Activated CD8-positive, alpha-beta memory T cell treated with anti-CD3 and anti-CD28 coated beads, Interleukin-2, amount 50 U/mL, for 24 hours (primary cell): ENCODE measurements around the gene RSPH1.

Experiments
- DNase-seq: peaks from one replicate; pipeline ENCODE4 v3.0.0-alpha.2; 2020; ENCODE audit errors: extremely low read depth

Gene RSPH1

GRCh38 chr21:42447182-42447581, 48.8 kb downstream of the RSPH1 start:
- DNase-seq, result no peak

GRCh38 chr21:42446531-42446930, 49.5 kb downstream of the RSPH1 start:
- no peak for DNase-seq

GRCh38 chr21:42445311-42445710, 50.7 kb downstream of the RSPH1 start:
- no peak for DNase-seq

GRCh38 chr21:42444745-42445059, 51.3 kb downstream of the RSPH1 start:
- no peak for DNase-seq

GRCh38 chr21:42443876-42444744, 51.9 kb downstream of the RSPH1 start:
- DNase-seq, result no peak

GRCh38 chr21:42443181-42443785, 52.7 kb downstream of the RSPH1 start:
- DNase-seq, result no peak

- DNase-seq, result no peak
Measured at GRCh38 chr21:42441963-42442362, 54.1 kb downstream of the RSPH1 start.

- DNase-seq, result no peak
Measured at GRCh38 chr21:42440187-42440792, 55.7 kb downstream of the RSPH1 start.

GRCh38 chr21:42439284-42440186, 56.5 kb downstream of the RSPH1 start:
- DNase-seq, result no peak

- DNase-seq, result no peak
Measured at GRCh38 chr21:42438316-42439205, 57.5 kb downstream of the RSPH1 start.

DNA sequence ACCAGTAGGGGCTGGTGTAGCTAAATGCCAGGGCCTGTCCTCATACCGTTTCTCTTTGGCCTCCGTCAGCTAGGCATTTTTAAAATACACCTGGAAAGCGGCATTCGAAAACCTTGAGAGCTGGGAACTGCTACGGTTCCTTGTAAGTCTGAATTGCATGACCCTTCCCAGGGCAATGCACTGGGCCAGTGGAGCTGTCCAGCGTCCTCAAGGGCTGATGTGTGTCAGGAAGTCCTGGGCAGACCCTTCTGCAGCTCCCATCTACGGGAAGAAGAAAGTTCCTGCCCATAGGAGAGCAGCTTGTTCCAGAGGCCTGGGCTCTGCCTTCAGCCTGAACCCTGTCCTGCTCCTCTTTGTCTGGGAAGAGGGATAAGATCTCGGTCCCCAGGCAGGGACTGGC, 58.2 kb downstream of the RSPH1 start:
- DNase-seq, result no peak

GRCh38 chr21:42436914-42437313, 59.1 kb downstream of the RSPH1 start:
- DNase-seq, result no peak

GRCh38 chr21:42435833-42436232, 60.2 kb downstream of the RSPH1 start:
- DNase-seq, result no peak

DNA sequence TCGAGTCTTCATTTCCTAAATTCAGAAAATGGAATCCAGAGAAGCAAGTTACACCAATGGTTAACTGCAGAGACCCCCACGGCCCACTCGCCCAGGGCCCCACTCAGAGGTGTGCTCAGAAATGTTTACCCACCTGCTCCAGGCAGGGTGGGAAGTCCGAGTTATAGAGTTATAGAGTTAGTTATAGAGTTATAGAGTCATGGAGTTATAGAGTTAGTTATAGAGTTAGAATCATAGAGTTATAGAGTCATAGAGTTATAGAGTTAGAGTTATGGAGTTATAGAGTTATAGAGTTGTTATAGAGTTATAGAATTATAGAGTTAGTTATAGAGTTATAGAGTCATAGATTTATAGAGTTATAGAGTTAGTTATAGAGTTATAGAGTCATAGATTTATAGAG, 60.6 kb downstream of the RSPH1 start:
- no peak for DNase-seq

DNA sequence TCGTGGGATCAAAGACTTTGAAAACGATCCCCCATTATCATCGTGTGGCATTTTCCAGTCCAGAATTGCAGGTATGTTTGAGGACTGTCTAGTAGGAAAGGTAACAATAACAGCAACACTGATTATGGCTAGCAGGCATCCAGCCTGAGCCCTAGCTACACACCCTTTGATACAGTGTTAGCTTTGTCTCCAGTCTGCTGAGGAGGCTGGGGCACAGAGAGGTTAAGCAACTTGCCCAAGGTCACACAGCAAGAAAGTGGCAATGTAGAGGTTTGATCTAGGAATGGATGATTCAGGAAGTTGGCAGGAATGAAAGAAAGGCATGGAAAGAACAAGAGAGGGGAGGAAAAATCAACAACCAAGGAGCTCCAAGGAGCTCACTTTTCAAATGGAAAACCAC, 61.1 kb downstream of the RSPH1 start:
- DNase-seq, result no peak

DNA sequence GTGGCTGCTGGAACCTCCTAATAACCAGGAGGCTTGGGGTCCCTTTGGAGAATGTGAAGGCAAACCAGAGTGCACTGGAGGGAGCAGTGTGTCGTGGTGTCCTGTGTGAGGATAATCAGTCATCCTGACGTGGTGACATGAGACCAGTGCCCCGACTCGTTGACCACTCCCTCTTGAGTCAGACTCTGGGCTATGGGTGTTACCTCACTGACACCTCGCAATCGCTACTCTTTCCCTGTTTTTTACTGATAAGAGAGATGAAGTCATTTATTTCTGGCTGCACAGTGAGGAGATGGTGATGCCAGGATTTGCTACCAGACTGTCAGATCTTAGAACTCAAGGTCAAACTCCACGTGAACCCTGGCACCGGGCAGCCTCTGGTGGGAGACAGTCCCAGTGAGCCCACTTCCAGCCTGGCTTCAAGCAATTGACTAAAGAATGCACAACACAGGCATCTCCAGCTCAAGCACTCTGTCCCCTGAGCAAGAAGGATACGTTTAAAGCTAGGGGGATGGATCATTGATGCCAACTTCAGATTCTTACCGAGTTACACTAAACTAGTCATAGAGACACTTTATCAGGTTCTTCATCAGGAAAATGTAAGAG, 62.0 kb downstream of the RSPH1 start:
- DNase-seq, result no peak

- DNase-seq, result no peak
Measured at GRCh38 chr21:42432695-42433094, 63.3 kb downstream of the RSPH1 start.

GRCh38 chr21:42431196-42431595, 64.8 kb downstream of the RSPH1 start:
- no peak for DNase-seq

DNA sequence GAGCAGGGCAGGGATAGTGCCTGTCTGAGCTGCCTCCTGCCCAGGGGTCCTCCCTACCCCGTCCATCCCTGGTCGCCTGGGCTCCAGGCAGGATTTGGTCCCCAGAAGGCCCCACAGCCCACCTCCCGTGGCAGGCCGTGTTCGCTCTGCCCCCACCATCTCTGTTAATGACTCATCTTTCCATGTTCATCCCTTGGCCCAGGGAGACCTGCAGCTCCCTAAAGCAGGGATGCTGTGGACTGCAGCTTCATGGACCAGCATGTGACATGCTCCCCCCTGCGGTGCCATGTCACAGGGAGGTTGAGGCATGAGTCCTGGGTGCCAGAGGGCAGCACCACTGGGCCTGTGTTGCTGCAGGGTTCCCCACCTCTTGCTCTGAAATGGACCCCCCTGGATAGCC, 65.5 kb downstream of the RSPH1 start:
- no peak for DNase-seq

DNA sequence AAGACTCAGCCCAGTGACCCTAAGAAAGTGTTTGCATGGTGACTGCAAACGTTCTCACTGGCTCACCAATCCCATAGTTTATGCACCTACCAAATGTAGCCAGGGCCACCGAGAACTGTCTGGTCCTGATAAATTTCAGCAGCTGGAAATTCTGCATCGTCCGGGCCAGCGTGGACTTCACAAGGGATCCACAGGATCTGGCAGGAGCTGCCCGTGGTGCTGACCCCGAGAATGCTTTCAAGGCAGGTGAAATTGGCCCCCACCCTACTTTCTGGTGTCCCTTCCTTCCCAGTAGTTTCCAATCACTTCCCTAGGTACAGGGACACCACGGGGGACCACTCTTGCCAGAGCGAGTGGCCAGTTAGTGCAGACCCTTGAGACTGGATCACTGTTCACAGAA, 66.2 kb downstream of the RSPH1 start:
- no peak for DNase-seq

DNA sequence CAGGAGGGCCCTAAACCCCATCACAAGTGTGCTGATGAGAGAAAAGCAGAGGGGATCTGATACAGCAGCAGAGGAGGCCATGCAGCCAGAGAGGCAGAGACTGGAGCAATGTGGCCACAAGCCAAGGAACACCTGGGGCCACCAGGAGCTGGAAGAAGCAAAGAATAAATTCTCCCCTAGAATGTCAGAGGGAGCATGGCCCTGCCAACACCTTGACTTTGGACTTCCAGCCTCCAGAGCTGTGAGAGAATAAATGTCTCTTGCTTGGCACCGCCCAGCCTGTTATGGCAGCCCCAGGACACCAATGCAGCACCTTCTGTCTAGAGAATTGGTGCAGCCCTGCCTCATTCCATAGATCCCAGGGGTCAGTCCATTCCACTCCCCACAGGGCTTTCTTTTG, 67.0 kb downstream of the RSPH1 start:
- no peak for DNase-seq
